Measurements from ENCODE around the gene FANCF.

The FANCF gene

DNA sequence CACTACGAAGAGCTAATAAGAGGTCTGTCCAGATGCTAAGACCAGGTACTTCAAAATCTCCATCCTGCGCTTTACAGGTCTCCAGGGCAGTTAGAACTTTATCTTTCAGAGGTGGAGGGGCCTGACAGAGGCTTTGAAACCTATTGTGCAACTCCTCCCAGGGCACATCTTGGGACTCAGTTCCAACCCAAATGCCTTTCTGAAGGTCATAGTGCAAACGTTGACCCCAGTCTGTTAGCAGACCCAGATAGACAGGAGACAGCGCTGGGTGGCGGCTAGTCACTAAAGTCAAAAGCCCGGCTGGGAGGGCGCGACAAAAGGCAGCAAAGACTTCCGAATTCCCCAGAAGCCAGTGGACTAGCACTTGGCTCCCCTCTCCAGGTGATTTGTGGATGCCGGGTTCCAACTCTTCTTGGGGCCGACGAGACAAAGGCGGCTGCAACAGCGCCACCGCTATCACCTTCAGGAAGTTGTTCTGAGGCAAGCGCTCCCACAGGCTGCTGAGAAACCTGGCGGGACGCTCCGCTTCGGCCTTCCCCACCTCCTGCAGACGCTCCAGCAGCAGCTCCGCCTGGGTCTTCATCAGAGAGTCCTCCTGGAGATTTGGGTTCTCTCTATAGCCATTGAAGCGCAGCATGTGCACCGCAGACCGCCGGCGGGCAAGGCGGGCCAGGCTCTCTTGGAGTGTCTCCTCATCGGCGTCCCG is 728 bp downstream of the FANCF start:
- peak; percentile 29 for DNase-seq

DNA sequence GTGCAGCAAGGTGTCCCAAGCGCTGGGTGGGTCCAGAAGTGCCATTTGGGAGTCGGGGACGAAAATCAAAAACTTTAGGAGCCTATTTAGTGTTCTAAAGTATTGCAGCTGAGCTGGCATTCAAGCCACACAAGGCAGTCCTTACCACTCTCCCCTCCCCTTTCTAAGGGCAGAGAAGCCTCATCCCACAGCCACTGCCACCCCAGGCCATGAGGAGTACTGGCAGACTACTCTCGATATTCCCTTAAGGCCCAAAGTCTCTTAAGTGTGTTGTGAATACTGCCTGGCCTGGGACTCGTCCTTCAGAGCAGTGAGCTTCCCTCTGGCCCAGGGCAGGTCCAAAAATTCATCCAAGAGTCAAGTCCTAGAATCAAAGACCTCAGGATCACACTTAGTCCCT is 7.8 kb downstream of the FANCF start:
- no peak for DNase-seq

DNA sequence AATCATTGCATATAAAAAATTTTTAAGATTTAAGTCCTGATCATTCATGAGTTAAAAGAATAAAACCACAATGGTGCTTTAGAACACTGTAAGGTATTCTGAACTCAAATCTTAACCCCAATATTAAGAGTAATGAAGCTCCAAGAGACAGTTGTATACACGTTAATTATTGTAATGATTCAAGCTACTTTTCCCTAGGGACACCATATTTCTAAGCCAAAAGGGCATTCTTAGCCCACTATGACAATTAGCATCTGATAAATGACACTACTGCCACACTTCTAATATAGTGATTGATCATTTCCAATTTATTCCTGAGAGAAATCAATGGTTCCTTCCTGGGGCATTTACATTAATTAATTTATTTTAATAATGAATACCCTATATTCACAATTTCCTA is 21.7 kb downstream of the FANCF start:
- no peak for DNase-seq

DNA sequence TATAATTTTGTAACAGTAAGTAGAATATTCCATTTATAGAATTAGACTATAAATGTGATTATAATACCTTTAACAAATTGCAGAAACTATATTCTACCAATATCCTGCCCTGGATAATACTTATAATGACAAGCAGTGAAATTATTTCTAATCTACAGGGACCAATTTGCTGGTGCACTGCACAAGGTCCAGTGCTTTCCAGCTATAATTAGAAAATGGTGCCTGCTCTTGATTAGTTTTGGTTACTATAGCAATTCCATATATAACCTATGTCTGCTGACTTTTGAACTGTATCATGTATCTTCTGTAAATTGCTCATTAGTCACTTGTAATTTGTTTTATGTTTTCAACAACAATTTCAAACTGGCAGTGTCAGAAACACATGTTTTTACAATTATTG is 23.1 kb downstream of the FANCF start:
- DNase-seq = no peak

DNA sequence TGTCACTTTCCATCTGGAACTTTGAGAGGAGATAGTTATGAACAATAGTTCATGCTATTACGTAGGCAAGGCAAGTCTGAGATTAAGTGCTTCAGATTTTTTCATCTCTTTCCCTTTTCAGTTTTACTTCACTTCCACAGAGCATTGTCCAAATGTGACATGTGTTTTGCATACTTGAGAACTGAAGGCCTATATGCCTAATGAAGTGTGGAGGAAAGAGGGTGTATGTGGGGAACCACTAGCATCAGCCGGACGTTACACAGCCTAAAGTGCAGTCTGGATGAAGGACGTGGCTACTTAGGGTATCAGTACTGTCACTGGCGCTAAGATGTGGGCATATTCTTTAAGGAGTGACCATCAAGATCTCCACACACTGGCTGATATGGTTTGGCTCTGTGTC is 26.2 kb downstream of the FANCF start:
- DNase-seq = no peak

DNA sequence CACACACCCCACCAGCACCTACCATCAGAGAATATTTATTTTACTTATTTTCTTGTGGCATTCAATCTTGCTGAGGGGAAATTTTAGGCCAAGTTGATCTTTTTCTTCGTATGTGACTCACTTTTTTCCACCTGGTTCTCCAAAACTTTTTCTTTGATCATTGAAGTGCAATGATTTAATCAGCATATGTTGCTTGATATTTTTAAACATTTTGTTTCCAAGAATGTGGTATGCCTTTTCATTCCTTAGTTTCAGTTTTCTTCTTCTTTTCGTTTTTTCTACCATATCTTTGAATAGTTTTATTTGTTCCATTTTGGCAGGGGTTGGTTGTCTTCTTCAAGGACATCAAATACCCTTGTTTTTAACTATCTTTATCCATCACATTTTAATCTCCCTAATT is 28.6 kb downstream of the FANCF start:
- DNase-seq = no peak

DNA sequence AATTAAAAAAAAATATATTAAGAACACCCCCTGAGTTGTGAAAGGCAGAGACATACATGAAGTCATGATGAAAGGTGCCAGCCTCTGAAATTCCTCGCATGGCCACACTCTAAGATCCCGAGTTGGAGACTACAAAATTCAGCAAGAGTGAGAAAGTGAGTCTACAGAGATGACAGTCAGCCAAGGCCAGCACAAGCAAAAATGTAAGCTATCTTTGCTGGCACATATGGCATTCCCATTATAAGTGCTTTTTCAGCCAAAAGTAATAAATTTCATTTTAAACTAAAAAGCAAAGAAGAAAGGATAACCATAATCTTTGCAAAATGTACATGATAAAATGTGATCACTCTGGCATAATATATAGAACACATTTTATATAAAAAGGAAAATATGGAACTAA is 40.6 kb downstream of the FANCF start:
- no peak for DNase-seq

DNA sequence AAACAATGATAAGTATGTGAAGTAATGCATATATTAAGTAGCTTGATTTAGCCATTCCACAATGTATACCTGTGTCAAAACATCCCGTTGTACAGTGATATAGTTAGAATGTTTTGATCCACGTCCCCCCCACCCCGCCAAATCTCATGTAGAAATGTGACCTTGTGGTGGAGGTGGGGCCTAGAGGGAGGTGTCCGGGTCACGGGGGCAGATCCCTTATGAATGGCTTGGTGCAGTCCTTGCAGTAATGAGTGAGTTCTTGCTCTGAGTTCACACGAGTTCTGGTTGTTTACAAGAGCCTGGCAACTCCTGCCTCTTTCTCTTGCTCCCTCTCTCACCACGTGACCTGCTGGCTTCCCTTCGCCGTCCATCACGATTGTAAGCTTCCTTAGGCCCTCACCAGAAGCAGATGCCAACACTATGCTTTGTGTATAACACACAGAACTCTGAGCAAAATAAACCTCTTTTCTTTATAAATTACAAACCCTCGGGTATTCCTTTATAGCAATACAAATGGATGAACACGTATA is 41.6 kb downstream of the FANCF start:
- DNase-seq = no peak

DNA sequence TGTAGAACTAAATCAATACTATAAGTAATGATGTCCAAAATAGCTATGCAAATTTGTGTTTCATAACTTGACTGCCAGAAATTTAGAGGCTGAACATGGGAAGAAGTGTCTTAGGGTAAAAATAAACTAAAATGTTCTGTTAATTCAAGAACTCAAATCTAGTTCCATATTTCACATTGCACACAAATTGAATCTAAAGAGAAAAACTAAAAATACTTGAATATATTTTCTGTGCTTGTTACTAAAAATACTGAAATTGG is 43.5 kb downstream of the FANCF start:
- DNase-seq = no peak

DNA sequence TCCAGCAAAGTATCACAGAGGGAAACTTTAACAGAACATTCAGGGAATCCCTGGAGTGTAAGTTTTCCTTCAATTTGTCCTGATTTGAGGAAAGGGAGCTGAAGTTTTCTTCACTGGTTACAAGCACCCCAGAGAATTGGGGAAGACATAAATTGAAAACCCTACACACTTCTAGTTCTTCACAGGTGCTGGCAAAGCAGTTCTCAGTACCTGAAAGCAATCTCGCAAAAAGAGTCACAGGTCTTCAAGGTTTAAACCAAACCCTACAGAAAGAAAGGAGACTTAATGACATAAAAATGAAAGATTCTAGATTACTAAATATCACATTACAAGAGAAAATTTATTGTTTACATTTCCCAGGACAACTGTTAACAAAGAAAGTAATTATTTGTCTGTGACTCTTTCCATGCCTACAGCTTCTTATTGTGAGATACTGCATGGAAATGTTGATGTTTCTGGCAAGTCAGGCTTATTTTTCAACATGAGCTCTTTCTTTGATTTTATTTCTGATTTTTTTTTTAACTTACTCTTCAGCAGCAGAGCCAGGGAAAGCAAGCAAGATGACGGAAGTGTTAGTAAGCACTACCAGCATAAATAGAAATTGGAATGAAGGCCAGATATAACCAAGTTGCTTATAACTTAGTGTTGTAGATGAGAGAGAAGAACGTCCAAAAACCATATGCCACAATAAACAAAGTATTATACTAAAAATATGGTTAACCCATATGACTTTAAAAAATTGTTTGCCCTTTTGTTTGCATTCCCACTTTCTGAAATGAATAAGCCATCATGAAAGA is 44.1 kb downstream of the FANCF start:
- DNase-seq = no peak

DNA sequence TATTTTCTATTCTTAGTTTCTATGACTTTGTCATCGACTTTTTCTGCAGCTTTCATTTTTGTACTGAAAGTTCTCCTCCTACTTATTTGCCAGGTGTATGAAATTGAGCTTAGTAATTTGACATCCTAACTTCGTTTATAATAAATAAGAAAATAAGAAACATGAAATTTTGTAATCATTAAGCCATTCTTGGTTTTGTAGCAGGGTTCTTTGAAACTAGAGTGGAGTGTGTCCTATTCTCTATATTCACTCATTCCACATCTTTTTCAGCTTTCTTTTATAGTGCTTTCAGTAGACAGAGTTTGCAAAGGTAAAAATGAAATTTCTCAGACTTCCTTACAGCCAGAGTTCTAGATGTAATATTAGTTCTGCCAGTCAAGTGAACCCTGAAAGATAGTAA is 47.8 kb downstream of the FANCF start:
- DNase-seq = no peak

All from NCI-H524 treated with DMSO at 0.1 percent for 48 hours (cell line).